Inferior parietal cortex (tissue), 1 donor: Measurements from ENCODE around the gene DAP.
"Not testable (repeated sequence)": the region's sequence is repeated elsewhere in the genome, so short reads cannot be mapped to it uniquely, and the experiment has no call there.

Source experiments
- DNase-seq: peaks from one replicate; pipeline ENCODE4 v3.0.0-alpha.2; 2016; ENCODE audit errors: extremely low spot score

The DAP gene

GRCh38 chr5:10633271-10634049 is 127.6 kb downstream of the DAP start:
- no peak for DNase-seq

- DNase-seq = no peak
These were observed 128.8 kb downstream of the DAP start for GRCh38 chr5:10632110-10632761.

GRCh38 chr5:10631316-10631996 is 129.6 kb downstream of the DAP start:
- no peak for DNase-seq

- not testable (repeated sequence) for DNase-seq
These were observed 130.3 kb downstream of the DAP start for GRCh38 chr5:10630744-10631143.

GRCh38 chr5:10630126-10630525 is 130.9 kb downstream of the DAP start:
- DNase-seq = no peak

GRCh38 chr5:10629682-10630081 is 131.4 kb downstream of the DAP start:
- no peak for DNase-seq
